Hepatocyte (in vitro differentiated cells): ENCODE results near the gene SFXN5. TPM values are rescaled to one million over a fixed set of nuclear protein-coding genes. Genes with fewer than 3 reads are reported as not detected.

ENCODE experiments used
- DNase-seq: peaks from one replicate; pipeline ENCODE4 v3.0.0-alpha.2; 2016; ENCODE audit warnings: low spot score
- H2AFZ ChIP-seq: fragments of 200-600 bp; sonication (generic); 2 replicates; pipeline ENCODE4 v1.6.0; 2016; ENCODE audit warnings: antibody characterized with exemption, mild to moderate bottlenecking
- H3K27ac ChIP-seq: fragments of 200-600 bp; sonication (generic); 2 replicates; pipeline ENCODE4 v1.5.1; 2016; ENCODE audit warnings: mild to moderate bottlenecking
- H3K27me3 ChIP-seq: fragments of 200-600 bp; sonication (generic); 2 replicates; pipeline ENCODE4 v1.6.1; 2016
- H3K36me3 ChIP-seq: fragments of 200-600 bp; sonication (generic); replicated peaks from 2 replicates; pipeline ENCODE4 v1.5.1; 2016; ENCODE audit warnings: low read depth; ENCODE audit not compliant: insufficient read depth
- H3K4me1 ChIP-seq: fragments of 200-600 bp; sonication (generic); 2 replicates; pipeline ENCODE4 v1.5.1; 2016; ENCODE audit warnings: mild to moderate bottlenecking, moderate library complexity; ENCODE audit not compliant: insufficient read depth
- H3K4me2 ChIP-seq: fragments of 200-600 bp; sonication (generic); 2 replicates; pipeline ENCODE4 v1.6.0; 2016
- H3K4me3 ChIP-seq: fragments of 200-600 bp; sonication (generic); 2 replicates; pipeline ENCODE4 v1.5.1; 2016; ENCODE audit warnings: mild to moderate bottlenecking
- H3K79me2 ChIP-seq: fragments of 200-600 bp; sonication (generic); 2 replicates; pipeline ENCODE4 v1.6.0; 2017; ENCODE audit warnings: mild to moderate bottlenecking
- H3K9me2 ChIP-seq: fragments of 200-600 bp; sonication (generic); replicated peaks from 2 replicates; pipeline ENCODE4 v1.6.0; 2017; ENCODE audit warnings: mild to moderate bottlenecking; ENCODE audit not compliant: insufficient read depth
- H3K9me3 ChIP-seq: fragments of 200-600 bp; sonication (generic); 2 replicates; pipeline ENCODE4 v1.5.1; 2016; ENCODE audit warnings: low read depth, mild to moderate bottlenecking
- H4K20me1 ChIP-seq: fragments of 200-600 bp; sonication (generic); 2 replicates; pipeline ENCODE4 v1.6.0; 2016; ENCODE audit warnings: mild to moderate bottlenecking; ENCODE audit not compliant: insufficient read depth, poor library complexity, severe bottlenecking
- CTCF ChIP-seq: fragments of 200-600 bp; sonication (generic); IDR thresholded peaks from 2 replicates; pipeline ENCODE4 v1.5.1; 2016; ENCODE audit warnings: antibody characterized with exemption, mild to moderate bottlenecking; ENCODE audit not compliant: poor library complexity
- EZH2 ChIP-seq: fragments of 200-600 bp; sonication (generic); IDR thresholded peaks from 2 replicates; pipeline ENCODE4 v1.6.1; 2016; ENCODE audit warnings: antibody characterized with exemption, mild to moderate bottlenecking, borderline replicate concordance
- EZH2phosphoT487 ChIP-seq: fragments of 200-600 bp; sonication (generic); IDR thresholded peaks from one replicate; pipeline ENCODE4 v1.6.1; 2018; ENCODE audit warnings: antibody characterized with exemption, mild to moderate bottlenecking, low read depth, moderate library complexity; ENCODE audit not compliant: unreplicated experiment, severe bottlenecking
- WGBS: methylation state at CpG from one replicate; pipeline ENCODE4 v1.1.6; 2016; ENCODE audit warnings: low lambda C conversion rate; ENCODE audit errors: missing lambda C conversion rate; 5-methylcytosine and 5-hydroxymethylcytosine counted together
- polyA plus RNA-seq: library from polyadenylated mRNA; unstranded; fragments of >200 nt; fragmentation: Nextera tagmentation; extraction: Ambion mirVana; gene quantifications from 2 replicates; pipeline ENCODE4 v1.2.1, GENCODE V29; 2016
- total RNA-seq: library from RNA; depleted of rRNA; stranded (reverse); fragments of >200 nt; gene quantifications from 2 replicates; pipeline ENCODE4 v1.2.3, GENCODE V29; 2014

Gene SFXN5
- total and polyA plus RNA-seq, 2 experiments from 2014 or later, result 25.8 to 34.6 TPM

- Histone ChIP-seq H3K9me3 (no peaks in the 10 kb centered on the region), H2AFZ (no peak overlapping the region), H3K4me1 (peaks cover 12% of the 10 kb centered on the region), H3K79me2 (no peaks in the 10 kb centered on the region), H3K27ac (peak overlapping the region; percentile 73), H3K4me3 (no peak overlapping the region), H3K27me3 (no peaks in the 10 kb centered on the region), H3K9me2 (no peaks in the 10 kb centered on the region), H3K4me2 (no peak overlapping the region), H3K36me3 (no peaks in the 10 kb centered on the region), H4K20me1 (no peaks in the 10 kb centered on the region)
- WGBS, result 89% methylated on average over 6 of the region's 6 CpGs
- TF ChIP-seq CTCF (no peak), EZH2phosphoT487 (no peak), EZH2 (no peak)
- DNase-seq, result peak; percentile 47
These were observed 70.5 kb downstream of the SFXN5 start for GRCh38 chr2:73000808-73001570.

- H3K9me2 ChIP-seq, result no peaks in the 10 kb centered on the region
- DNase-seq, result peak; percentile 3
- H3K36me3 ChIP-seq, result no peaks in the 10 kb centered on the region
- no peaks in the 10 kb centered on the region for H3K9me3 ChIP-seq
- WGBS, result 91% methylated on average over 13 of the region's 13 CpGs
- H3K4me2 ChIP-seq, result no peak overlapping the region
- TF ChIP-seq EZH2phosphoT487, result no peak
- no peak for TF ChIP-seq EZH2
- TF ChIP-seq CTCF, result no peak
- no peaks in the 10 kb centered on the region for H3K79me2 ChIP-seq
- peak overlapping the region; percentile 73 for H3K27ac ChIP-seq
- peaks cover 12% of the 10 kb centered on the region for H3K4me1 ChIP-seq
- H3K27me3 ChIP-seq, result no peaks in the 10 kb centered on the region
- no peaks in the 10 kb centered on the region for H4K20me1 ChIP-seq
- H3K4me3 ChIP-seq, result no peak overlapping the region
- H2AFZ ChIP-seq, result no peak overlapping the region
These were observed 71.5 kb downstream of the SFXN5 start for GRCh38 chr2:72999729-73000725.

- H3K4me1 ChIP-seq, result peaks cover 12% of the 10 kb centered on the region
- H2AFZ ChIP-seq, result no peak overlapping the region
- 94% methylated on average over 4 of the region's 4 CpGs for WGBS
- no peaks in the 10 kb centered on the region for H3K9me3 ChIP-seq
- H3K4me3 ChIP-seq, result no peak overlapping the region
- H4K20me1 ChIP-seq, result no peaks in the 10 kb centered on the region
- no peak overlapping the region for H3K4me2 ChIP-seq
- peak; percentile 1 for DNase-seq
- H3K9me2 ChIP-seq, result no peaks in the 10 kb centered on the region
- no peaks in the 10 kb centered on the region for H3K79me2 ChIP-seq
- H3K36me3 ChIP-seq, result no peaks in the 10 kb centered on the region
- H3K27me3 ChIP-seq, result no peaks in the 10 kb centered on the region
- H3K27ac ChIP-seq, result no peak overlapping the region
- TF ChIP-seq EZH2phosphoT487, result no peak
- TF ChIP-seq CTCF, result no peak
- TF ChIP-seq EZH2, result no peak
These were observed 72.8 kb downstream of the SFXN5 start for GRCh38 chr2:72998724-72999123.
